NCI-H2227 (cell line): ENCODE data around the gene ACIN1.
"Not testable (repeated sequence)": the region's sequence is repeated elsewhere in the genome, so short reads cannot be mapped to it uniquely, and the experiment has no call there.

Source experiments
- DNase-seq: peaks from one replicate; lab custom pipeline; 2025; ENCODE audit not compliant: unreplicated experiment; lab: John Stamatoyannopoulos, UW

Gene ACIN1

DNA sequence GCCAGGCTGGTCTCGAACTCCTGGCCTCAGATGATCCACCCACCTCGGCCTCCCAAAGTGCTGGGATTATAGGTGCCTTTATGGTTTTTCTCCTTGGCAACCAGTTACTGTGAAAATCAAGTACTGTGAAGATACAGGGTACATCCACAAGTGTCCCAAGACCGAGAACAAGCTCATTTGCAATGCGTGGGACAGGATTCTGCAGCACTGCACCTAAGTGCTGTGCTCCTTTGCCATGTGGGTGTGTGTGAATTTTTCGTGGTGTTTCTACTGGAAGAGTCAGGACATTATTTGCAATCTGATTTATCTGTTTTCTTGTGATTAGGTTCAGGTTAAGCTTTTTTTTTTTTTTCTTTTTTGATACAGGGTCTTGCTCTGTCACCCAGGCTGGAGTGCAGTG lies 77.8 kb downstream of the ACIN1 start:
- DNase-seq, result no peak

- no peak for DNase-seq
Observed at GRCh38 chr14:23015618-23016017, 79.3 kb downstream of the ACIN1 start.

DNA sequence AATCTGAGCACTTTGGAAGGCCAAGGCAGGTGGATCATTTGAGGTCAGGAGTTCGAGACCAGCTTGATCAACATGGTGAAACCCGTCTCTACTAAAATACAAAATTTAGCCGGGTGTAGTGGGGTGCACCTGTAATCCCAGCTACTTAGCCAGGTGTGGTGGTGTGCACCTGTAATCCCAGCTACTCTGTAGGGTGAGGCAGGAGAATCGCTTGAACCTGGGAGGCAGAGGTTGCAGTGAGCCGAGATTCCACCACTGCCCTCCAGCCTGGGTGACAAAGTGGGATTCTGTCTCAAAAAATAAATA lies 81.2 kb downstream of the ACIN1 start:
- not testable (repeated sequence) for DNase-seq

GRCh38 chr14:23013054-23013748 lies 81.7 kb downstream of the ACIN1 start:
- DNase-seq, result no peak

GRCh38 chr14:23009939-23010726 lies 84.8 kb downstream of the ACIN1 start, which contains the start of gene C14orf93:
TSS of gene C14orf93 (minus strand) at chr14:23010143. CDS start at chr14:22999023, 11,120 bp downstream.
- peak; percentile 80 for DNase-seq

GRCh38 chr14:23009483-23009938 lies 85.4 kb downstream of the ACIN1 start:
- DNase-seq, result no peak

DNA sequence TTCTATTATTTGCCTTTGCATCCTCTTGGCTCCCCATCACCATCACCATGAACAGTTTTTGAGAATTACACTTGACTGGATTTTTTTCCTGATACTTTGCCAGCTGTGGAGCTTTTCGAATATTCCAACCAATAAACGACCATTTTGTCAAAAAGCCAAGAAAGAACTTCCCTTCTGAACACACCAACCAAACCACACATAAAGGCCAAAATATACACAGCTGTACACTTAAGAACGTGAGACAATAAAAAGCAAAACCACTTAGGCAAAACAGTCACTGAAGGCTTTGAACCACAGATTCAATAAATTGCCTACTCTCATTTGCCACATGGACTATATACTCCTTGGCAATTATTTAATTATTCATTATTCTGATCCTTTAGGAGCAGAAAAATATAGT lies 86.1 kb downstream of the ACIN1 start:
- DNase-seq, result no peak
